ENCODE data around the gene ELOVL5. TPM values are rescaled to one million over a fixed set of nuclear protein-coding genes. Genes with fewer than 3 reads are reported as not detected.

ELOVL5 gene
- total RNA-seq, 1 donor from 2014 or later = 19.0 TPM

GRCh38 chr6:53252177-53252692, 96.5 kb downstream of the ELOVL5 start:
- Histone ChIP-seq H3K9me3 (replicated peaks) (no peaks in the 10 kb centered on the region), H3K4me1 (peaks cover 18% of the 10 kb centered on the region), H3K36me3 (no peaks in the 10 kb centered on the region), H3K27ac (replicated peaks) (peak overlapping the region; percentile 51), H3K27me3 (ENCODE audit: low read depth) (no peaks in the 10 kb centered on the region), H3K4me3 (no peak overlapping the region)
- TF ChIP-seq CTCF (IDR thresholded peaks at IDR 0.05; ENCODE audit: borderline replicate concordance) = no peak
- intact Hi-C loops (cut with micrococcal nuclease) = no loop called here
- no peak for DNase-seq

DNA sequence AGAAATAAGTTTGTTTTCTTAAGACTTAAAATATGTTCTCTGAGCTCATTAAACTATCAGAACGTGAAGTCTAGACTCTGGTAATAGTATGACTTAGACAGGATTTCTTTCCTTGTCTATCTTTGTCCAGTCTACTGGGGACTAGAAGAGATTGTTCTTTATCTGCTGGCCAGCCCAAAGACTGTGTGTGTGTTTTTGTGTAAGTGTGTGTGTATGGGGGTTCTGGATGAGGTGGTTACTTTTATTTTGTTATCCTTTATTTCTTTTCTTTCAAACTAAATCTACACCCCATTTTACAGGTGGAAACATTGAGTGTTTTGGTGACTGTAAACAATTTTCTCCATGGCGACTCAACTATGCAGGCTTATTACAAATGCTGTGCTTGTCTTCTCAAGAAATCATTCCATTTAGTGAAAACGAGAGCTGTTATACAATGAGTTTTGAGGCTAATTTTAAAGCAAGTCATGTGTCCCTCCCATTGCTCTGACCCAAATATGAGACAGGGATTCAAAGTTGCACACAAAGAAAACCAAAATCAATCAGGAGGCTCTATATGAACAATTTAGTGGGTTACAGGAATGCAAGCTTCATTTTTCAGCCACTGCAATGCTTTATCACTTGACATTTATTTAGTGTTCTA, 97.6 kb downstream of the ELOVL5 start:
- Histone ChIP-seq H3K4me3 (no peak overlapping the region), H3K27me3 (ENCODE audit: low read depth) (no peaks in the 10 kb centered on the region), H3K9me3 (replicated peaks) (no peaks in the 10 kb centered on the region), H3K36me3 (no peaks in the 10 kb centered on the region), H3K4me1 (peaks cover 12% of the 10 kb centered on the region), H3K27ac (replicated peaks) (peak overlapping the region; percentile 51)
- intact Hi-C loops (cut with micrococcal nuclease) = no loop called here
- DNase-seq = no peak
- TF ChIP-seq CTCF (IDR thresholded peaks at IDR 0.05; ENCODE audit: borderline replicate concordance) = no peak

GRCh38 chr6:53250176-53251032, 98.3 kb downstream of the ELOVL5 start:
- Histone ChIP-seq H3K27ac (replicated peaks) (peak overlapping the region; percentile 73), H3K4me1 (peaks cover 12% of the 10 kb centered on the region), H3K9me3 (replicated peaks) (no peaks in the 10 kb centered on the region), H3K27me3 (ENCODE audit: low read depth) (no peaks in the 10 kb centered on the region), H3K4me3 (no peak overlapping the region), H3K36me3 (no peaks in the 10 kb centered on the region)
- no peak for DNase-seq
- no peak for TF ChIP-seq CTCF (IDR thresholded peaks at IDR 0.05; ENCODE audit: borderline replicate concordance)
- intact Hi-C loops (cut with micrococcal nuclease) = no loop called here

DNA sequence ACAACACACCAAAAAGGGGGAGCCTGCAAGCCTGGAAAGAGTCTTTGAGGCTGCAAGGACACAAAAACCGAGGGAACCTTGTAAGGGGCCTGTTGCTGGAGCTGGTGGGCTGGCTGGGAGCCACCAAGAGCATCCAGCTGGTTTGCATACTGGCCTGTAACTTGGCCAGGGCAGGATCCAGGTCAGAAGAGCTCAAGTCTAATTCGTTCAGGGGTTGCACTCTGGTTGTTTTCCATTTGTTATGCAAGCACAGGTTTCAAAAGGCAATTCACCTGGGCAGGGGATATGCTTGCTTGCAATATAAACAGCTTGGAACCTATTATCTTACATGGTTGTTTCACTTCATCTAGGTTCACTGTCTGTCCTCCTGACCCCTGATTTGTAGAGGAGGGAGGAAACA, 101.8 kb downstream of the ELOVL5 start:
- intact Hi-C loops (cut with micrococcal nuclease) = no loop called here
- DNase-seq = no peak
- TF ChIP-seq CTCF (IDR thresholded peaks at IDR 0.05; ENCODE audit: borderline replicate concordance) = no peak
- Histone ChIP-seq H3K9me3 (replicated peaks) (no peaks in the 10 kb centered on the region), H3K27ac (replicated peaks) (no peak overlapping the region), H3K27me3 (ENCODE audit: low read depth) (no peaks in the 10 kb centered on the region), H3K4me3 (no peak overlapping the region), H3K36me3 (no peaks in the 10 kb centered on the region), H3K4me1 (peaks cover 7% of the 10 kb centered on the region)

DNA sequence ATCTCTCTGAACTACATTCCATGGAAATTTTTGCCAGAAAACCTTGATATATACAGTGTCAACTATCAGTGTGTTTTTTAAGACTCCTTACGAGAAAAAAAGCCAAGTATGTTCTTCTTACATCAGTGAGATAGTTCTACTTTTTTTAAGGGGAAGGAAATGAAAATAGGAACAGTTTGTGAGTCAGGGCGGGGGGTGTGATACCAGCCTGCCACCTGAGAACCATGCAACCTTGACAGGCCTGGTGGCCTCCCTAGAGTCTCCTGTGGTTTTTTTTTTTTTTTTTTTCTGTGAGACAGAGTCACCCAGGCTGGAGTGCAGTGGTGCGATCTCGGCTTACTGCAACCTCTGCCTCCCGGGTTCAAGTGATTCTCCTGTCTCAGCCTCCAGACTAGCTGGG, 103.8 kb downstream of the ELOVL5 start:
- DNase-seq = no peak
- H3K27ac ChIP-seq (replicated peaks) = no peak overlapping the region

More for the DNA sequence above, 103.8 kb downstream of the ELOVL5 start:
- intact Hi-C loops (cut with micrococcal nuclease) = no loop called here
- Histone ChIP-seq H3K9me3 (replicated peaks) (peaks cover 5% of the 10 kb centered on the region), H3K4me3 (no peak overlapping the region), H3K27me3 (ENCODE audit: low read depth) (no peaks in the 10 kb centered on the region), H3K36me3 (no peaks in the 10 kb centered on the region), H3K4me1 (no peaks in the 10 kb centered on the region)
- TF ChIP-seq CTCF (IDR thresholded peaks at IDR 0.05; ENCODE audit: borderline replicate concordance) = no peak
